ENCODE measurements around the gene HDAC4.

DNA sequence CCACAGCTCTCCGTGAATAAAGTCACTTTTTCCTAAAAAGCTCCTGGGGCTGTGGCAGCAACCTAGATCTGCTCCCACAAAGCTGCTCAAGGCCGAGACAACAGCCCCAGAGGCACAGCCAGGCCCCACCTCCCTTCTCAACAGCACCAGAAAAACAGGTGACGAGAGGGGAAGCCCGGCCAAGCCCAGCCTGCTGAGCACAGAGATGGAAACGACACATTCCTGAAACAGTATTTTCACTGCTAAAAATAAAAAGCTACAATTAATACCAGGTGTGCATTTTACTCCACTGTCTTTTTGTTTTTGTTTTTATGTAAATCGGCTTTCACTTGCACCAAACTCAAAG, 199.3 kb downstream of the HDAC4 start:
- TF ChIP-seq, protein P1, sequence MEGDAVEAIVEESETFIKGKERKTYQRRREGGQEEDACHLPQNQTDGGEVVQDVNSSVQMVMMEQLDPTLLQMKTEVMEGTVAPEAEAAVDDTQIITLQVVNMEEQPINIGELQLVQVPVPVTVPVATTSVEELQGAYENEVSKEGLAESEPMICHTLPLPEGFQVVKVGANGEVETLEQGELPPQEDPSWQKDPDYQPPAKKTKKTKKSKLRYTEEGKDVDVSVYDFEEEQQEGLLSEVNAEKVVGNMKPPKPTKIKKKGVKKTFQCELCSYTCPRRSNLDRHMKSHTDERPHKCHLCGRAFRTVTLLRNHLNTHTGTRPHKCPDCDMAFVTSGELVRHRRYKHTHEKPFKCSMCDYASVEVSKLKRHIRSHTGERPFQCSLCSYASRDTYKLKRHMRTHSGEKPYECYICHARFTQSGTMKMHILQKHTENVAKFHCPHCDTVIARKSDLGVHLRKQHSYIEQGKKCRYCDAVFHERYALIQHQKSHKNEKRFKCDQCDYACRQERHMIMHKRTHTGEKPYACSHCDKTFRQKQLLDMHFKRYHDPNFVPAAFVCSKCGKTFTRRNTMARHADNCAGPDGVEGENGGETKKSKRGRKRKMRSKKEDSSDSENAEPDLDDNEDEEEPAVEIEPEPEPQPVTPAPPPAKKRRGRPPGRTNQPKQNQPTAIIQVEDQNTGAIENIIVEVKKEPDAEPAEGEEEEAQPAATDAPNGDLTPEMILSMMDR (IDR thresholded peaks at IDR 0.05; ENCODE audit: poor library complexity): no peak
- TF ChIP-seq EZH2 (IDR thresholded peaks at IDR 0.05; ENCODE audit: borderline replicate concordance): no peak
- no peak for TF ChIP-seq EZH2phosphoT487 (IDR thresholded peaks at IDR 0.05; ENCODE audit: low read depth, severe bottlenecking, unreplicated experiment)
